Thoracic aorta (tissue), 2 donors: ENCODE data around the gene KCND2. TPM values are rescaled to one million over a fixed set of nuclear protein-coding genes. Genes with fewer than 3 reads are reported as not detected.

Experiments
- ATAC-seq: fragments of 150-250 bp; one replicate; pipeline ENCODE4 v1.8.0; 2017; ENCODE audit warnings: low read depth; ENCODE audit not compliant: insufficient number of reproducible peaks, low FRiP score
- DNase-seq: peaks from one replicate; pipeline ENCODE4 v3.0.0-alpha.2; 2020; ENCODE audit warnings: low spot score
- H3K27ac ChIP-seq, 2 donors: fragments of 200-600 bp; sonication (generic); 1 replicate in 1 of 2; 2 replicates in 1 of 2; pipeline ENCODE4 v1.5.1; 2016; ENCODE audit warnings: mild to moderate bottlenecking in 2 of 2, moderate library complexity in 2 of 2
- H3K27me3 ChIP-seq: fragments of 200-600 bp; sonication (generic); replicated peaks from 2 replicates; pipeline ENCODE4 v1.6.0; 2016; ENCODE audit warnings: mild to moderate bottlenecking; ENCODE audit not compliant: insufficient read depth
- H3K36me3 ChIP-seq: fragments of 200-600 bp; sonication (generic); one replicate; pipeline ENCODE4 v1.5.1; 2016
- H3K4me1 ChIP-seq, 2 donors: fragments of 200-600 bp; sonication (generic); 1 replicate in 1 of 2; 2 replicates in 1 of 2; pipeline versions ENCODE4 v1.5.1 to v1.6.0; 2016; ENCODE audit warnings: low read depth in 2 of 2, mild to moderate bottlenecking in 1 of 2; ENCODE audit not compliant: control insufficient read depth in 1 of 2
- H3K4me3 ChIP-seq: fragments of 200-600 bp; sonication (generic); 2 replicates; pipeline ENCODE4 v1.5.1; 2016; ENCODE audit warnings: mild to moderate bottlenecking
- H3K9me3 ChIP-seq: fragments of 200-600 bp; sonication (generic); 2 replicates; pipeline ENCODE4 v1.5.1; 2016
- total RNA-seq, 2 donors: library from RNA; depleted of rRNA; stranded (reverse); fragments of >200 nt; gene quantifications; one replicate each; pipeline versions ENCODE4 v1.1.0 to v1.2.3, GENCODE V29; 2016
- TF ChIP-seq, protein P1 (sequence below): fragments of 200-600 bp; sonication (generic); IDR thresholded peaks from one replicate; pipeline ENCODE4 v1.5.1; 2019; ENCODE audit warnings: antibody characterized with exemption

KCND2 gene
- total RNA-seq, 2 donors from 2014 or later: 0.14 to 0.99 TPM

- no peak for DNase-seq
- no peak for ATAC-seq
- H3K4me1 ChIP-seq: no peaks in the 10 kb centered on the region
- H3K27ac ChIP-seq: no peak overlapping the region
- H3K4me3 ChIP-seq: no peak overlapping the region
- H3K36me3 ChIP-seq: no peaks in the 10 kb centered on the region
- no peaks in the 10 kb centered on the region for H3K27me3 ChIP-seq
- H3K9me3 ChIP-seq: no peaks in the 10 kb centered on the region
- TF ChIP-seq, protein P1, sequence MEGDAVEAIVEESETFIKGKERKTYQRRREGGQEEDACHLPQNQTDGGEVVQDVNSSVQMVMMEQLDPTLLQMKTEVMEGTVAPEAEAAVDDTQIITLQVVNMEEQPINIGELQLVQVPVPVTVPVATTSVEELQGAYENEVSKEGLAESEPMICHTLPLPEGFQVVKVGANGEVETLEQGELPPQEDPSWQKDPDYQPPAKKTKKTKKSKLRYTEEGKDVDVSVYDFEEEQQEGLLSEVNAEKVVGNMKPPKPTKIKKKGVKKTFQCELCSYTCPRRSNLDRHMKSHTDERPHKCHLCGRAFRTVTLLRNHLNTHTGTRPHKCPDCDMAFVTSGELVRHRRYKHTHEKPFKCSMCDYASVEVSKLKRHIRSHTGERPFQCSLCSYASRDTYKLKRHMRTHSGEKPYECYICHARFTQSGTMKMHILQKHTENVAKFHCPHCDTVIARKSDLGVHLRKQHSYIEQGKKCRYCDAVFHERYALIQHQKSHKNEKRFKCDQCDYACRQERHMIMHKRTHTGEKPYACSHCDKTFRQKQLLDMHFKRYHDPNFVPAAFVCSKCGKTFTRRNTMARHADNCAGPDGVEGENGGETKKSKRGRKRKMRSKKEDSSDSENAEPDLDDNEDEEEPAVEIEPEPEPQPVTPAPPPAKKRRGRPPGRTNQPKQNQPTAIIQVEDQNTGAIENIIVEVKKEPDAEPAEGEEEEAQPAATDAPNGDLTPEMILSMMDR: no peak
Measured at GRCh38 chr7:120717166-120717565, 444.2 kb downstream of the KCND2 start.

DNA sequence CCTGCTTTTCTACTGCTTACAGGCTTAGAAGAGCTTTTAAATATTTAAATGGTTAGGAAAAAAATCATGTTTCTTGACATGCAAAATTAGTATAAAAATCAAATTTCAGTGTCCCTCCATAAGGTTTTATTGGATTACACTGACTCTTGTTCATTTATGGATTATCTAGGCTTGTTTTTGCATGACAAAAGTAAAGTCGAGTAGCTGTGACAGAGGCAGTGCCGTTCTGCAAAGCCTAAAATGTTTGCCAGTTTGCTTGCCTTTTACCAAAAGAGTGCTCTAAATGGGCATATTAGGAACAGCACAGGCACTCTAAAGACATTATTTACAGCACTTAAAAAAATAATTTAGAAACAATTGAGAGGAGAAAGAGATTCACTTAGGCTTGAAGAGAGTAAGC is 445.4 kb downstream of the KCND2 start:
- TF ChIP-seq, protein P1: no peak
- DNase-seq (no peak), ATAC-seq (no peak)
- Histone ChIP-seq H3K4me1 (no peaks in the 10 kb centered on the region), H3K4me3 (no peak overlapping the region), H3K27ac (no peak overlapping the region), H3K9me3 (no peaks in the 10 kb centered on the region), H3K27me3 (no peaks in the 10 kb centered on the region), H3K36me3 (no peaks in the 10 kb centered on the region)

- Histone ChIP-seq H3K9me3 (no peaks in the 10 kb centered on the region), H3K4me1 (no peaks in the 10 kb centered on the region), H3K4me3 (no peak overlapping the region), H3K36me3 (no peaks in the 10 kb centered on the region), H3K27ac (no peak overlapping the region), H3K27me3 (no peaks in the 10 kb centered on the region)
- ATAC-seq (no peak), DNase-seq (no peak)
- TF ChIP-seq, protein P1: no peak
Measured at GRCh38 chr7:120720317-120720716, 447.3 kb downstream of the KCND2 start.

DNA sequence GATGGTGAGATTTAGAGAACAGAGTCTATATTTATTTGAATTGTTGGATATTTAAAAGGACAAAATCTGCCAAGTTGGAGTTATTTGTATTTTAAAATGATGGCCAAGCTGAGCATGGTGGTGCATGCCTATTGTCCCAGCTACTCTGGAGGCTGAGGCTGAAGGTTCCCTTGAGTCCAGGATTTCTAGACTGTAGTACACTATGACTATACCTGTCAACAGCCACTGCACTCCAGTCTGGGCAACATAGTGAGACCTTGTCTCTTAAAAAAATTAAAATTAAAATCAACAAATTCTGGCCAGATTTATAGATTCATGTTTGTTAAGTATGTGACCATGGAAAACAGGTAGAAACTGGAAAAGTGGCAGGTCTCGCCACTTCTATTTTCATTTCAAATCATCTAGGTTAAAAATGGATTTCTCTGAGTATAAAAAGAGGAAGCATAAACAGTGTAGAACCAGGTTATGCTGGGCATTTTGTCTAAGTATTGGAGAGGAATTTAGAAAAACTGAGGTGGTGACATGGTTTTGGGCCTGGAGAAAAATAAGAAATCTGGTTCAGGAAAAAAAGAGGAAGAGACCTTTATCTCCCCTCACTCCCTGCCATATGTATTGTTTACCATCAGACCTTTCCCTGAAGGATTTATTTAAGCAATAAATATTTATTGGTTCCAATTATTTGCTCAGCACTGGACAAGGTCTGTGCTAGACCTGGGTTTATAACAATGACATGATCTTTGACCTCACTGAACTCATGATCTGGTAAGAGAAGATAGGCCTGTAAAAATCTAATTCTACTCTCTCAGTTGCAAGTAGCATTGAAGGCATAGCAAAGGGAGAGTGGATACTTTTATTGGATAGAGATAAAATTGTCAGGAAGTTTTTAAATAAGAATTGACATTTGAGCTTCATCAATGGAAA is 450.8 kb downstream of the KCND2 start:
- no peak overlapping the region for H3K4me3 ChIP-seq
- ATAC-seq: no peak
- TF ChIP-seq, protein P1: no peak

GRCh38 chr7:120724448-120724847 is 451.5 kb downstream of the KCND2 start:
- H3K27ac ChIP-seq: no peak overlapping the region
- no peak for ATAC-seq

More for the DNA sequence above, 450.8 kb downstream of the KCND2 start:
- no peaks in the 10 kb centered on the region for H3K4me1 ChIP-seq
- no peak overlapping the region for H3K27ac ChIP-seq
- no peak for DNase-seq
- no peaks in the 10 kb centered on the region for H3K36me3 ChIP-seq
- H3K9me3 ChIP-seq: no peaks in the 10 kb centered on the region
- no peaks in the 10 kb centered on the region for H3K27me3 ChIP-seq

More at GRCh38 chr7:120724448-120724847, 451.5 kb downstream of the KCND2 start:
- Histone ChIP-seq H3K4me3 (no peak overlapping the region), H3K4me1 (no peaks in the 10 kb centered on the region), H3K9me3 (no peaks in the 10 kb centered on the region), H3K27me3 (no peaks in the 10 kb centered on the region), H3K36me3 (no peaks in the 10 kb centered on the region)
- TF ChIP-seq, protein P1: no peak
- DNase-seq: no peak
